Vagina (tissue), 2 donors: Measurements from ENCODE around the gene MAPRE2.

Experiments used
- POLR2A ChIP-seq, 2 donors: fragments of 450-650 bp; IDR thresholded peaks; one replicate each; pipeline ENCODE4 v1.6.1; 2017; ENCODE audit warnings: antibody characterized with exemption in 2 of 2, mild to moderate bottlenecking in 2 of 2, moderate library complexity in 2 of 2
- POLR2AphosphoS5 ChIP-seq, 2 donors: sonication (generic); formaldehyde crosslinking; IDR thresholded peaks; one replicate each; pipeline ENCODE4 v1.9.0; 2017; ENCODE audit warnings: antibody characterized with exemption in 2 of 2, mild to moderate bottlenecking in 2 of 2, low read depth in 1 of 2; ENCODE audit not compliant: insufficient read depth in 1 of 2
- TF ChIP-seq, protein P1 (sequence below), 3 experiments: fragments of 450-650 bp in 2 of 3; fragments of 200-600 bp in 1 of 3; sonication (generic) in 1 of 3; IDR thresholded peaks; one replicate each; pipeline ENCODE4 v1.5.1; 2017 to 2019; ENCODE audit warnings: antibody characterized with exemption in 3 of 3, mild to moderate bottlenecking in 2 of 3, moderate library complexity in 2 of 3

DNA sequence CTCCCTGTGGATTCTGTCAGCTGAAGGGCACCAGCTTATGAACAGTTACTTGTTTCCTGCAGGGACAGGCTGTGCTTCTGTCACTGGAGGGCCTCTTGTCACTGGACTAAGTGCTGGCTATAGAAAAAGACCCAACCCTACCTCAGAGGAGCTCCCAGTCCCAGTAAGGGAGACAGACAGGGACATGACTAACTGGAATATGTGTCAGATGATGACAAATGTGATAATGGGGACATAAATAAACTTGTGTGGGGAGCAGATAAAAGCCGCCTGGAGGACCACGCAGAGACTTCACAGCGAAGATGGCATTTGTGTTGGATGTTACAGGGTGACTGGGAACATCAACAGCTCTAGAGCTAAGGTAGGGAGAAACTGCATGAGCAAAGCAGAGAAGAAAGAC, 95.0 kb downstream of the MAPRE2 start:
- TF ChIP-seq, protein P1, sequence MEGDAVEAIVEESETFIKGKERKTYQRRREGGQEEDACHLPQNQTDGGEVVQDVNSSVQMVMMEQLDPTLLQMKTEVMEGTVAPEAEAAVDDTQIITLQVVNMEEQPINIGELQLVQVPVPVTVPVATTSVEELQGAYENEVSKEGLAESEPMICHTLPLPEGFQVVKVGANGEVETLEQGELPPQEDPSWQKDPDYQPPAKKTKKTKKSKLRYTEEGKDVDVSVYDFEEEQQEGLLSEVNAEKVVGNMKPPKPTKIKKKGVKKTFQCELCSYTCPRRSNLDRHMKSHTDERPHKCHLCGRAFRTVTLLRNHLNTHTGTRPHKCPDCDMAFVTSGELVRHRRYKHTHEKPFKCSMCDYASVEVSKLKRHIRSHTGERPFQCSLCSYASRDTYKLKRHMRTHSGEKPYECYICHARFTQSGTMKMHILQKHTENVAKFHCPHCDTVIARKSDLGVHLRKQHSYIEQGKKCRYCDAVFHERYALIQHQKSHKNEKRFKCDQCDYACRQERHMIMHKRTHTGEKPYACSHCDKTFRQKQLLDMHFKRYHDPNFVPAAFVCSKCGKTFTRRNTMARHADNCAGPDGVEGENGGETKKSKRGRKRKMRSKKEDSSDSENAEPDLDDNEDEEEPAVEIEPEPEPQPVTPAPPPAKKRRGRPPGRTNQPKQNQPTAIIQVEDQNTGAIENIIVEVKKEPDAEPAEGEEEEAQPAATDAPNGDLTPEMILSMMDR (IDR thresholded peaks at IDR 0.05), result no peak
- TF ChIP-seq POLR2A (IDR thresholded peaks at IDR 0.05) (no peak), POLR2AphosphoS5 (IDR thresholded peaks at IDR 0.05; ENCODE audit: insufficient read depth in 1 of 2, low read depth in 1 of 2) (no peak)
